Amniotic epithelial cell (primary cell): Measurements from ENCODE around the gene CUBN.

Experiments used
- DNase-seq: peaks from one replicate; pipeline ENCODE4 v3.0.0-alpha.2; 2010; ENCODE audit warnings: low read depth

The CUBN gene

GRCh38 chr10:17129741-17130140 lies at the start of gene CUBN:
CUBN (minus strand) TSS chr10:17129811; CDS start chr10:17129765, 46 bp downstream.
- no peak for DNase-seq

- DNase-seq = peak; percentile 54
Observed at GRCh38 chr10:17179002-17179401, 49.4 kb upstream of the CUBN start.

GRCh38 chr10:17178006-17178405 lies 48.4 kb upstream of the CUBN start:
- DNase-seq = no peak

- no peak for DNase-seq
Observed at GRCh38 chr10:17177014-17177413, 47.4 kb upstream of the CUBN start.

- no peak for DNase-seq
Observed at GRCh38 chr10:17176091-17176490, 46.5 kb upstream of the CUBN start.

- peak; percentile 44 for DNase-seq
Observed at GRCh38 chr10:17175551-17175950, 45.9 kb upstream of the CUBN start.

DNA sequence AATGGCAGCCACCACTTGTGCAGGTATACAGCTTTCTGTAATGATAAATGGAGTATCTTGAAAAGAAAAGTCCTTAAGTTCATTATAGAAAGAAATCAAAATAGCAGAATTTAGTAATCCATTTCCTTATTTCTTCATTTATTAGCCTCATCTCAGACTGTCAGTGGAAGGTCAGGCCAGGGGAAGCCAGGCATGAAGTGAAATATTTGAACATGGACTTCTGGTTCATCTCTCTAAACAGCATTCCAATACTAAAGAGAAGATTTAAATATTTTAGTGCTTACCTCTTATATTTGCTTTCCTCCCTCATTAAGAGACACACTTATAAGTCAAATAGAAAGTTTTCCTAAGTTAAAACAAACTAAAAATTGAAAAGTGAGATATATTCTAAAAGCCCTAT lies 45.0 kb upstream of the CUBN start:
- peak; percentile 13 for DNase-seq

DNA sequence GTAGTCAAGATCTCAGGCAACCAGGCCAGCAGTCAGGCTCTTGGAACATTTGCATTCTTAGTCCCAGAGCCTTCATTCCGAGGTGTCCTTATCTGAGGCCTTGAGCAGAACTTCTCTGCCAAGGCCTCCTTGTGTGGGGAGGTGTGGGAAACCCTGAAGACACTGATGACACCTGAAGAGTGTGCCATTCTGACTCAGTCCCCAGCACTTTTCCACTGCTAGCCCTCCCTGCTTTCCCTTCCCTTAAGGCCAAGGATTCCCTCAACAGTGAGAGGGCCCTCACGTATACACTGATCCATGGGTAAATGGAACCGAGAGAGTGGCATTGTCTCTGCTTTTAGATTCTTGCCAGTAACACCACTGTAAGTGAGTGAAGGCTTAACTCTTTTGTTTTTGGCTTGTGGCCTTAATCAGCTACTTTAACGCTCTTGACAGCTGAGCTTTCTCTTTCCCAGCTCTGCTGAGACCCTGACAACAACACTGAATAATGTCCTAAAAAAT lies 41.6 kb upstream of the CUBN start:
- DNase-seq = peak; percentile 29

DNA sequence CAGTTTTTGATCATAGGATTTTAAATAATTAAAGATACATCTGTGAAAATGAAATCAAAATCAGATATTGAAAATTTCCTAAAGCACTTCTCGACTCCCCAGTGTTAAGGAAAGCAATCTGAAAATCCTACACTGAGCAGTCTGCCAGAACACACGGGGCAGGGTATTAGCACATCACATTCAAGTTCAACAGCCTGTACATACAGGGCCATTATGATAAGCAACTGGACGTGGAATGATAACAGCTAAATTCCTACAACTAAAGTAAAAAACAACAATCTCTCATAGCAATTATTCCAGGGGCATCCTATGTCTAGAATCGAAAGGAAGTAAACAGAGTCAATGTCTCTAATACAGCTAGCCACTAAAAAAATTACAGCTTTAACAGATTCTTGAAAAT lies 40.2 kb upstream of the CUBN start:
- peak; percentile 74 for DNase-seq

DNA sequence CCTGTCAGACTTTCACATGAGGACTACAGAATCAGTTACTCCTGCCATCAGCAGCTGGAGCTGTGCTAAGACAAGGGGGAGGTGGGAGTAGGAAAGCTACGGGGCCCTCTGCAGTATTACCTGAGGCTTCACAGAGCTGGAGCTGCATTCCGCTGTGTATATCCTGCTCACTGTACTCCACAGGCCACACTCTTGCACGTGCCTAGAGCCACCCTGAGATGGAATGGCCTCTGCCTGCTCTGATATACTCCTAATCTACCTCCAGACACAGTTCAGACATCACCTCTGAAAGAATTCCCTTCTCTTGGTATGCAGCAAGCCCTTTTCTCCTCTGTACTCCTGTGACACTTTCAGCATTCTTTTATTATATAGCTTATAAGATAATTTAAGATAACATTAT lies 37.1 kb upstream of the CUBN start:
- no peak for DNase-seq

DNA sequence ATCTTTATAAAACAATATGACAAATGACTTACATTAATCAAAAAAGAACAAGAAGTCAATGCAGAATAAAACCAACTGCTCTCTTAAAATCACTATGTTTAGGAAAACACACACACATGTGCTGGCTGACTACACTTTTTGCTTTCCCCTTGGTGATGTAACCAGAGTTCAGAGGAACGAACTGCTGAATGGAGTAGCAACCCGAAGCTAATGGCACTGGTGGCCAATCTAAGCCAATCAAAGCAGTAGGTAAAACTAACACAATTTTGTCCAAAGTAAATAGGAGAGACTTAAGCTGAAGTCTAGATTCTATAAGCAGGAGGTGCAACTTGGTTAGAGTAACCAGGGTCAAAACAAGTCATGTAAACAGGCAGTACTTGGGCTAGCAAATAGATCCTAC lies 33.2 kb upstream of the CUBN start:
- DNase-seq = no peak

DNA sequence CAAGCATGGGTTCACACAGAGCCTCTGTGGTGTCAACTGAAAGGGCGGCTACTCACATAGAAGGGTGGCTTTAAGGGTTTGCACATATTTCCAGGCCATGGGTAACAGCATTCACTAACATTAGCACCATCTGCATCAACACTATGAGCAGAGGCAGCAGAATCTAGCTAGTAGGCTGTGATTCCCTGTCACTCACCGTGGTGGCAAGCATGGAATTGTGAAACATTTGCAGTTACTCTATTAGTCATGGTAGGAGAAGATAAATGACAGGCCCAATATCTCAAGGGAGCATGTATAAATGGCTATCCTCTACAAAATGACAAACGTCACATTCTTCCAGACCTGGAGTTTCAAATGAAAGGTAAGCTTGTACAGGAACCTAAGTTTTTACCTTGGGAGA lies 32.2 kb upstream of the CUBN start:
- peak; percentile 21 for DNase-seq

DNA sequence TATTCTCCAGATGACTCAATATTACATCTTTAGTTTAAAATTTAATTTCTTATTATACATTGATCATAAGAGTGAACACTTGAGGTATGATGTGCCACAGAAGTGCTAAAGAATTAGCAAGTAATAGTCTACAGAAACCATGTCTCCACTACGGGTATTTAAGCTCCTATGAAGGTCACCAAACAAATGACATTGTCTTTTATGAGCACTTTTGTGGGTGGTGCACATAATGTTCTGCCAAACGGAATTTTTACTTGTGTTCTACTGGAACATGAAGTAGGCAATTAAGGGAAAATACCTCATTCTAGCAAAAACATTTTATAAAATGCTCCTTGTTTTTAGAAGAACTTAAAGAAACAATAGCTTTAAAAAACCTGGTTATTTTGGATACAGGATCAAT lies 27.4 kb upstream of the CUBN start:
- DNase-seq = no peak

- DNase-seq = no peak
Observed at GRCh38 chr10:17155826-17156225, 26.2 kb upstream of the CUBN start.

DNA sequence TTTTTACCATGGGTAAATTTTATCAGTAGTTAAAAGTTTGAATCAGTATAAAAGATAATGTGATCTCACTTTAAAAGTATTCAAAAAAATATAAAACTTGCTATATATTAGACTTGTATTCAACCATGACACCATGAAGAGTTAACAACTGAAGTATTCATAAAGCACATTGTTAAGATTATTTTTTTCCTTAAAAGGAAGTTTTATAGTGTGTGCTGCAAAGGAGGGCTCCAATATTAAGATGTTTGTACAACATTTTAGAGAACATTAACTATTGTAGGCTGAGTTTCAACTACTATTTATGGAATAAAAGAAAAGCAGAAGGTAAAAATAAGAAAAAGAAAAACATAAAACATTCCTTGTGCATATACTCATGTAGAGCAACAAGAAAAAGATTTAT lies 24.5 kb upstream of the CUBN start:
- no peak for DNase-seq

GRCh38 chr10:17153321-17153720 lies 23.7 kb upstream of the CUBN start:
- no peak for DNase-seq

DNA sequence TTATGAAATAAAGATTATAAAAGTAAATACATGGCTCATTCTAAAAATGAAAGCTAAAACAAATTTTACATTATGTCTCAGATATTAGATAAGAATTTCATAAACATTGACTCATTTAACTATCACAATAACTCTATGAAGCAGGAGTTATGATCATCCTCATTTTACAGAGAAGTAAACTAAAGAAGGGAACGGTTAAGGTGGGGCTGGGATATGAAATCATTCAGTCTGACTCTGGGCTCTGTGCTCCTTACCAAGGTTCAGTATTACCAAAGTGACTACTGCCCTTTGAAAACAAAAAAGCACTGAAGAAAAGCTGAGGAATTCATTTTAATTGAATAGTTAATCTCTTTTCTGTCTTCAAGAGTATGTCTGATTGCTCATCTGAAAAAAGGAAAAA lies 22.1 kb upstream of the CUBN start:
- DNase-seq = peak; percentile 19

- peak; percentile 65 for DNase-seq
Observed at GRCh38 chr10:17147884-17148489, 18.4 kb upstream of the CUBN start.

DNA sequence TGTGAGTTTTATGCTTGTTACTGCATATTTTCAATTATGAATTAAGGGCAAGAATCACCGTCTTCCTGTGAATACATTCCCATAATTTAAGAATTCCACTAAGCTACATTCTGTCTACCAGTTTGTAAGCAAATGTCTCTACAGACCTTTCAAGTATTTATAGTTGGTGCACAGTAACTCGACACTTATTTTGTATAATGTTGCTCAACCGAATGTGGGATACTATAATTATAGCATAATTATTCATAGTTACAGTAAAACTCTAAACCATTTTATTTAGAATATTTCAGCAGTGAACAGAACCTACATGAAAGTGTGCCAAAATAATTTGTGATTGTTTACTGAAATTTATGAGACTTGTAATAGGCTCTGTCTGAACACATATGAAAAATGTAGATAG lies 17.3 kb upstream of the CUBN start:
- DNase-seq = no peak

DNA sequence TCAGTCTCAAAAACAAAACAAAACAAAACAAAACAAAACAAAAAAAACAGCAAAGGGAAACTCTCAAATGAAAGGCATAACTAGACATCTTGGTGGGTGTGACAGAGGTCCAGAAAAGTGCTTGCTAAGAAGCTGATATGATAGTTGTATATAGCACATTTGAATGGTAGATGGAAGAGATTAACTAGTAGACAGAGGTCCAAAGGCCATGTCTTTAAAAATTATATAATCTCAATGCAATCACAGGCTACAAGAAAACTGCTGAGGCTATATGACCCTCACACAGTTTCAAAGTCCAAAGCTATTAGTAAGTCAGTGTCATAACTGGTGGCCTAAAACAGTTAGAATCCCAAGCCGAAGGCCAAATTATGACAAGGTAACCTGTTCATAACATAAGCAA lies 15.6 kb upstream of the CUBN start:
- no peak for DNase-seq

GRCh38 chr10:17144757-17145156 lies 15.1 kb upstream of the CUBN start:
- no peak for DNase-seq

DNA sequence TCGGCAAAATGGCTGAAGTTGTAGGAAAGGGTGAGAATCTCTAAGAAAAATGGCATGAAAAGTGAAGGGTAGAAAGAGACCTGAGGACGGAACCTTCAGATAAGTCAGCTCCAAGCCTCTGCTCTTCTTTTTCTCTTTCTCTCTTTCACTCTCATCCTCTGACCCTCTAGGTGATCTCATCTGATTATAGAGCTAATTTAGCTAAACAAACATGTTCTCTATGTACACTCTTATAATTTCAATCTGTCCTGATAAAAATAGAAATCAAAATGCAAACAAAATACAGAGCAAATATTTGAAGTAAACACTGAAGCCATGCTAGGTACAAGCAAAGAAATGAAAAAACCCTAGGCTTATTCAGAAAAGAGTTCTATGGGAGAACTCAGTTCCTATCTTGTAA lies 14.4 kb upstream of the CUBN start:
- DNase-seq = no peak

DNA sequence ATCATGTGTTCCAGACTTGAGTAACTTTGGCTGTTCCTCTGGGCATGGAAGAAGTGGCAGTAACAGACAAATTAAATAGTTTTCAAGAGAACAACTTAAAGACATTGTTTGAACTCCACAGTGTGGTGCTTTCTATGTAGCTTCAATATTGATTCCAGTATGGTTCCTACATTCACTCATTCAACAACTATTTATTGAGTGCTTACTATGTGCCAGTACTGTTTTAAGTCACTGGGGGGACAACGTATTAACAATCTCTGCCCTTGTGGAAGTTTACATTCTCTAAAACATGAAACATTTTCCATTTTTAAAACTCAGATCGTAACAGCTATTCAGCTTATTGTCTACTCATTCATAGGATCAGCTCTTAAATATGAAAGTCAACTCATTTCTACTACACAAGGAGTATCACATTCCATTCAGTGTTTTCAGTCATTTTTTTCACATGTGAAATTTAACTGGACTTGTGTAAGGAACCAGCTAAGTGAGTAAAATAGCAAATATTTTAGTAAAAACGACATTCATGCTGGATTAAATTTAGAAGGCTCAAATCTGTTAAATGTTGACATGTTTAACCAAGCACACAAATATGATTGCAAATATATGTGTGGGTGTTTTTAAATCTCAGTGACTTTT lies 13.6 kb upstream of the CUBN start:
- DNase-seq = no peak
